GM19467 (cell line): ENCODE data around the gene CDK5.

ENCODE experiments used
- ATAC-seq: cut with Tn5 transposase; IDR thresholded peaks from one replicate; pipeline ENCODE4 v1.9.1; 2021; ENCODE audit warnings: mild to moderate bottlenecking, moderate library complexity; ENCODE audit not compliant: unreplicated experiment

Gene CDK5

DNA sequence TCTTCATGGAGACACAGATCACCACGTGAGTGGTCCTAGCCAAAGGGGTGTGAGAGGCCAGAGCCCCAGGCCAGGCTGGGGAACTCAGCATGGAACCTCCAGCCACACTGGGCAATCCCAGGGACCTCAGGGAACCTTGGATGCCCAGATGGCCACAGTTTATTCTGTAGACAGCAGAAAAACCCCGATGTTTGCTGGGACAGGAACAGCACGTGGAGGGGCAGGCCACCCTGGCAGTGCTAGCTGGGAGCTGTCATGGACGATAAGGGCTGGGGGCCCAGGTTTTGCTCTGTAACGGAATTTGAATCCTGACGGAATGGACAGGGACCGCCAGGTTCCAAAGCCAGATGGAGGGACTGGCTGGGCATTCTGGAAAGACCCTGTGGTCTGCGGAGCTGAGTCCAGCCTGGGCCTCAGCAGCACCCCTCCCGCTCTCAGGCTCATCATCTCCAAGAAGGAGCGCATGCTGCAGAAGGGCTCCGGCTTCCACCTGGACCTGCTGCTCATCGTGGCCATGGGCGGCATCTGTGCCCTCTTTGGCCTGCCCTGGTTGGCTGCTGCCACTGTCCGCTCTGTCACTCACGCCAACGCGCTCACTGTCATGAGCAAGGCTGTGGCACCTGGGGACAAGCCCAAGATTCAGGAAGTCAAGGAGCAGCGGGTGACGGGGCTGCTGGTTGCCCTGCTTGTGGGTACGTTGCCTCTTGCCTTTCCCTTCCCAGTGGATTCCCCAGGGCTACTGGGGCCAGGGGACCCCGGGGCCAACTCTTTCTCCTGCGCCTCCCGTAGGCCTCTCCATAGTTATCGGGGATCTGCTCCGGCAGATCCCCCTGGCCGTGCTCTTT is 17.3 kb upstream of the CDK5 start:
- no peak for ATAC-seq

- ATAC-seq, result no peak
These were observed 16.3 kb upstream of the CDK5 start for GRCh38 chr7:151073990-151074389.

DNA sequence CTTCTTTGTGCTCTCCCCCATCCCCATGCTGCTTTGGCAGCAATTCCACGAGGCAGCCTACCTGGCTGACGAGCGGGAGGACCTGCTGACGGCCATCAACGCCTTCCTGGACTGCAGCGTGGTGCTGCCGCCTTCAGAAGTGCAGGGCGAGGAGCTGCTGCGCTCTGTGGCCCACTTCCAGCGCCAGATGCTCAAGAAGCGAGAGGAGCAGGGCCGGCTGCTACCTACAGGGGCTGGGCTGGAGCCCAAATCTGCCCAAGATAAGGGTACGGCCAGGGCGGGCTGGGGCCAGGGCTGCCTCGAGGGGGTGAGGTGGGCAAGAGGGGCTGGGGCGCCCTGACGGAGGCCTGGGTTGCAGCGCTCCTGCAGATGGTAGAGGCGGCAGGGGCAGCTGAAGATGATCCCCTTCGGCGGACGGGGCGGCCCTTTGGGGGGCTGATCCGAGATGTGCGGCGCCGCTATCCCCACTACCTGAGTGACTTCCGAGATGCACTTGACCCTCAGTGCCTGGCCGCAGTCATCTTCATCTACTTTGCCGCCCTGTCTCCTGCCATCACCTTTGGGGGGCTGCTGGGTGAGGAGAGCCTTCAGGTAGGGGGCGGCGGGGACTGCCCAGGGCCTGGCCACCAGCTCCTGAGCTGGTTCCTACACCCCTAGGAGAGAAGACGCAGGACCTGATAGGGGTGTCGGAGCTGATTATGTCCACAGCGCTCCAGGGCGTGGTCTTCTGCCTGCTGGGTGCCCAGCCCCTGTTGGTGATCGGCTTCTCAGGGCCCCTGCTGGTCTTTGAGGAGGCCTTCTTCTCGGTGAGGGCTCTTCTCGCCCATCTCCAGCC is 13.6 kb upstream of the CDK5 start:
- no peak for ATAC-seq

- no peak for ATAC-seq
These were observed 12.9 kb upstream of the CDK5 start for GRCh38 chr7:151070574-151070960.

GRCh38 chr7:151069841-151070573 is 12.3 kb upstream of the CDK5 start:
- no peak for ATAC-seq

DNA sequence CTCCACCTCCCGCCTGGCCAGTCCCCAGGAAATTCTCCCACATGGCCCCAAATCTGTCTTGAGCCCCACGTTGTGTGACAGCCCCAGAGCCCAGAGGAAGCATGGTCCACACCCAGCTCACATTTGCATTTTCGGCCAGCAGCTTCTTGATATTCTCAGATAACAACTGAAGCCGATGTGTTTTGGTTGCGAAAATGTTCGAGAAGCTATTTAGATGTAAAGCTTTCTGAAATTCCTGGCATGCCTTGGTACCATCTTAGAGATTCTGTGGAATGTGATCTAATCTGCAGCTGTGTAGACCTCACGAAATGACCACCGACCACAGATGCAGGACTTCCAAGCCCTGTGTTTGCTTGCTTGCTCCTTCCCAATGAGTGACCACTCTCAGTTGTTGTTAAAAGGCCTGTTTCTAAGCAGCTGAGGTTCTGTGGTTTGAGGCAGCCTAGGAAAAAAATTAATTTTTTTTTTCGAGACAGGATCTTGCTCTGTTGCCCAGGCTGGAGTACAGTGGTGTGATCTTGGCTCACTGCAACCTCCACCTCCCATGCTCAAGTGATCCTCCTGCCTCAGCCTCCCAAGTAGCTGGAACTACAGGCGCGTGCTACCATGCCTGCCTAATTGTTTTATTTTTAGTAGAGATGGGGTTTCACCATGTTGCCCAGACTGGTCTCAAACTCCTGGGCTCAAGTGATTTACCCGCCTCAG is 10.5 kb upstream of the CDK5 start:
- no peak for ATAC-seq

GRCh38 chr7:151066273-151066974 is 8.7 kb upstream of the CDK5 start:
- ATAC-seq, result no peak

GRCh38 chr7:151065516-151065915 is 7.8 kb upstream of the CDK5 start:
- no peak for ATAC-seq

DNA sequence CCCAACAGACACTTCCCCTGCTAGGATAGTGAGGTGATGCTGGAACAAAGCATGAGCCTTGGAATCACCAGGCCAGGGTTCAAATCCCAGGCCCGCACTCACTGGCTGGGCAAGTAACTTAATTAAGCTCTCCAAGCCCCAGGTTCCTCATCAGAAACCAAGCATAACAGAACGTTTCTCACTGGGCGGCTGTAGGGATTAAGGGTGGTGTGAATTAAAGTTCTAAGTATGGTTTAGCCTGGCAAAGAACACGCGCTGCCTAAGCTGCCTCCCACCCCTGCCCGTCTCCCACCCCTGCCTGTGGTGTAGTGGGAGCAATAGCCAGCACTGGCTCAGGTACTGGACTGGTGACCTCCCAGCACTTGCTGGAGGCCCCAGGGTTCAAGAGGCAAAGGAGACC is 7.3 kb upstream of the CDK5 start:
- ATAC-seq, result no peak

DNA sequence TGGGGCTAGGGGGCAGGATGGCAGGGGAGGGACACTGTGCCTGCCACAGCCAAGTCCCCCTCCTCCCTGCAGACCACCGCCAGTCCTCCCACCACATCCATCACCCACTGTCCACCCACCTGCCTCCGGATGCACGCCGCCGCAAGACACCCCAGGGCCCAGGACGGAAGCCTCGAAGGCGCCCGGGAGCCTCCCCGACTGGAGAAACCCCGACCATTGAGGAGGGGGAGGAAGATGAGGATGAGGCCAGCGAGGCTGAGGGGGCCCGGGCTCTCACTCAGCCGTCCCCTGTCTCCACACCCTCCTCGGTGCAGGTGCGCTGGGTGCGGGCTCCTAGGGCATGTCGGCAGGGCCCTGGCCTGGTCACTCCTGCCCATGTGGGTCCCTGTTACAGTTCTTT is 6.8 kb upstream of the CDK5 start:
- ATAC-seq, result no peak

GRCh38 chr7:151063212-151063561 is 5.5 kb upstream of the CDK5 start:
- no peak for ATAC-seq

- ATAC-seq, result no peak
These were observed 4.9 kb upstream of the CDK5 start for GRCh38 chr7:151062399-151063211.

GRCh38 chr7:151062111-151062398 is 4.4 kb upstream of the CDK5 start:
- no peak for ATAC-seq

GRCh38 chr7:151061213-151062110 is 3.8 kb upstream of the CDK5 start:
- no peak for ATAC-seq

DNA sequence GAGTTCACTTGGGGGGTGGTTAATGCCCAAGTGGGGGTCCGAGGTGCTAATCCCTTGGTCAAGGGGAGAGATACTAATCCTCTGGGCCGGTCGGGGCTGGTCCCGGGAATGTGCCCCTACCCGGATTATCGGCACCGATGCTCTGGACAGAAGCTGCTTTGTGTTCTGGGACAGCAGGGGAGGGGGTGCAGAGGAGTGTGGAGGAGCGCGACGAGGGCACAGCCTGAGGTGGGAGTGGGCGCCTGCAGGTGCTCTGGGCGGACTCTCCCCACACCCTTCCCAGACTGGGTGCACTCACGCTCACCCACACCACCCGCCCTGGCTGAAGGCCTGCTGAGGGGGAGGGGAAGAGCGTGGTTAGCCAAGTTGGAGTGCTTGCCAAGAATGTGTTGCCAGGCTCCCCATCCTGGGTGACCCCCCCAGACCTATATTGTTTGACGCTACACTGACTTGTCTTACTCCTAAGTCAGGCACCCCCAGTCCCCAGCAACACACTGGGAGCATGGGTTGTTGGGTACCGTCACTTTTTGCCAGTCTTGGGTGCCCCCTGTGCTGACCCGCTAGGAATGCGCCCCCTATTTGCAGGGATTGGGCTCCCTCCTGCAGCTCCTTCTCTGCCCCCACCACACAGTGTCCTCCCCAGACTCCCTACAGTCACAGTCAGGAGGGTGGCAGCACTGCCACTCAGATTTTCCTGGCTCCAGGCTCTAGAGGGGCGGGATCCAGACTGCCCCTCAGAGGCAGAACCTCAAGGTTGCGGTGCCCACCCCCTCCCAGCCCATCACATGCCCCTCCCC is 2.9 kb upstream of the CDK5 start:
- ATAC-seq, result no peak

- no peak for ATAC-seq
These were observed 2.4 kb upstream of the CDK5 start for GRCh38 chr7:151060113-151060415.

GRCh38 chr7:151059367-151060112 is 1.8 kb upstream of the CDK5 start, which contains the start of gene SLC4A2:
TSS of gene SLC4A2 (plus strand) at chr7:151059589. CDS start at chr7:151061988, 2,399 bp downstream.
- peak; percentile 24 for ATAC-seq
